ENCODE measurements around the gene AGBL2.

AGBL2 gene

DNA sequence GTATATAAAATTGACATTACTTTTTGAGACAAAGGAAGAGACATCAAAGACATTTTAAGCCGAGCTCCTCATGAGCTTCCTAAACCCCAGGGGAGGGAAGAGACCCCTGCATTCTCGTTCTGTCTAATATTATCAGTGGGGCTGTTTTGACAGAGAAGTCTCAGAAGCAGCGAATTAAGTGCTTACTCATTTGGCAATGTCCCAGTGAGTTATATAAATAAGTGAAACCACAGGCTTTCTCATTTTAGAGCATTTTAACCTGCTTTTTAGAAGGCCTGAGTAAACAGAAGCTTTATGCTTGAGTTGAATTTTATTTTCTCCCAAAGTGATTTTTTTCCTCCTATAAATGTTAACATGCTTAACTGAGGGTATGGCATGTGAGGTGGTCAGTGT lies 97.8 kb downstream of the AGBL2 start:
- no peak overlapping the region for H3K4me2 ChIP-seq (ENCODE audit: low read depth, low read length, poor library complexity, severe bottlenecking)
- no peak for TF ChIP-seq EZH2phosphoT487 (IDR thresholded peaks at IDR 0.05; ENCODE audit: borderline replicate concordance)
- no peak for TF ChIP-seq CTCF (conservative IDR thresholded peaks at IDR 0.05; ENCODE audit: low read length)
- H3F3A ChIP-seq (ENCODE audit: low read depth): peaks cover 2% of the 10 kb centered on the region; the same call in 1 of the 2 replicates
- H3K27me3 ChIP-seq (ENCODE audit: insufficient read depth, low read length, poor library complexity, severe bottlenecking): no peaks in the 10 kb centered on the region
- no peaks in the 10 kb centered on the region for H3K9me2 ChIP-seq (replicated peaks; ENCODE audit: low read depth, low read length)
- H4K20me1 ChIP-seq (ENCODE audit: insufficient read depth, low read length, poor library complexity, severe bottlenecking): no peaks in the 10 kb centered on the region
- H3K79me2 ChIP-seq (ENCODE audit: insufficient read depth, low read length): no peaks in the 10 kb centered on the region
- H3K9ac ChIP-seq (ENCODE audit: low read depth, low read length, poor library complexity, severe bottlenecking): peak overlapping the region; percentile 57
- H3K9me3 ChIP-seq (ENCODE audit: insufficient read depth, low read depth, low read length): no peaks in the 10 kb centered on the region
- peaks cover 4% of the 10 kb centered on the region for H3K4me1 ChIP-seq (ENCODE audit: insufficient read depth, low read length, poor library complexity, severe bottlenecking)
- peaks cover 35% of the 10 kb centered on the region; the same call in 1 of the 2 replicates for H3K36me3 ChIP-seq (ENCODE audit: insufficient read depth, low read length)
- H2AFZ ChIP-seq (ENCODE audit: low read length): no peak overlapping the region
- H3K4me3 ChIP-seq (ENCODE audit: low read length, poor library complexity, severe bottlenecking): no peak overlapping the region

- no peak overlapping the region for H3K4me2 ChIP-seq (ENCODE audit: low read depth, low read length, poor library complexity, severe bottlenecking)
Measured at GRCh38 chr11:47616726-47617416, 98.3 kb downstream of the AGBL2 start.

DNA sequence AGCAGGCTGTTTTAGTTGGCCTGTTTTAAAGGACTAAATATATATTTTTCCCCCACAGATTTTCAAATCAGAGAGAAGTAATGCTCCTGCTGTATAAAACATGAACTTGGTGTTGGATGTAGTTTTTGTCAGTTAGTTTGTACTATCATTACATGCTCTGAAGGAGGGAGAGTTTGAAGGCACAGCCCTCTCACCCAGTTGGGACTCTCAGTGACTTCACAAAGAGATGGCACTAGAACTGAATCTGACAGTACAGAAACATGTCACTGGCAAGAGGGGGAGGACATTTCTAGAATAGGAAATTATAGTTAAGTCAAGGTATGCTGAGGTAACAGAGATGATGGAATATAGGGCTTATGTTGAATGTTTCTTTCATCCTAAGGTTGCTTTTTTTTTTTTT lies 99.9 kb downstream of the AGBL2 start:
- Histone ChIP-seq H3K9ac (ENCODE audit: low read depth, low read length, poor library complexity, severe bottlenecking) (no peak overlapping the region), H4K20me1 (ENCODE audit: insufficient read depth, low read length, poor library complexity, severe bottlenecking) (no peaks in the 10 kb centered on the region), H2AFZ (ENCODE audit: low read length) (no peak overlapping the region), H3F3A (ENCODE audit: low read depth) (no peaks in the 10 kb centered on the region; the same call in 1 of the 2 replicates), H3K4me1 (ENCODE audit: insufficient read depth, low read length, poor library complexity, severe bottlenecking) (peaks cover 7% of the 10 kb centered on the region), H3K27me3 (ENCODE audit: insufficient read depth, low read length, poor library complexity, severe bottlenecking) (no peaks in the 10 kb centered on the region), H3K36me3 (ENCODE audit: insufficient read depth, low read length) (peaks cover 17% of the 10 kb centered on the region; the same call in 1 of the 2 replicates), H3K9me3 (ENCODE audit: insufficient read depth, low read depth, low read length) (no peaks in the 10 kb centered on the region), H3K4me3 (ENCODE audit: low read length, poor library complexity, severe bottlenecking) (no peak overlapping the region), H3K9me2 (replicated peaks; ENCODE audit: low read depth, low read length) (no peaks in the 10 kb centered on the region), H3K4me2 (ENCODE audit: low read depth, low read length, poor library complexity, severe bottlenecking) (no peak overlapping the region), H3K79me2 (ENCODE audit: insufficient read depth, low read length) (no peaks in the 10 kb centered on the region)
- TF ChIP-seq EZH2phosphoT487 (IDR thresholded peaks at IDR 0.05; ENCODE audit: borderline replicate concordance) (no peak), CTCF (conservative IDR thresholded peaks at IDR 0.05; ENCODE audit: low read length) (no peak)

More at GRCh38 chr11:47616726-47617416, 98.3 kb downstream of the AGBL2 start:
- Histone ChIP-seq H3K27me3 (ENCODE audit: insufficient read depth, low read length, poor library complexity, severe bottlenecking) (no peaks in the 10 kb centered on the region), H3K79me2 (ENCODE audit: insufficient read depth, low read length) (no peaks in the 10 kb centered on the region), H4K20me1 (ENCODE audit: insufficient read depth, low read length, poor library complexity, severe bottlenecking) (no peaks in the 10 kb centered on the region), H3F3A (ENCODE audit: low read depth) (peaks cover 2% of the 10 kb centered on the region; the same call in 1 of the 2 replicates), H3K4me1 (ENCODE audit: insufficient read depth, low read length, poor library complexity, severe bottlenecking) (peaks cover 4% of the 10 kb centered on the region), H3K36me3 (ENCODE audit: insufficient read depth, low read length) (peaks cover 29% of the 10 kb centered on the region; the same call in 1 of the 2 replicates), H3K9me2 (replicated peaks; ENCODE audit: low read depth, low read length) (no peaks in the 10 kb centered on the region), H2AFZ (ENCODE audit: low read length) (no peak overlapping the region), H3K9ac (ENCODE audit: low read depth, low read length, poor library complexity, severe bottlenecking) (peak overlapping the region; percentile 57), H3K4me3 (ENCODE audit: low read length, poor library complexity, severe bottlenecking) (no peak overlapping the region), H3K9me3 (ENCODE audit: insufficient read depth, low read depth, low read length) (no peaks in the 10 kb centered on the region)
- TF ChIP-seq CTCF (conservative IDR thresholded peaks at IDR 0.05; ENCODE audit: low read length) (peak; percentile 99), EZH2phosphoT487 (IDR thresholded peaks at IDR 0.05; ENCODE audit: borderline replicate concordance) (no peak)
